GM12878 (cell line): ENCODE data around the gene RGR. TPM values are rescaled to one million over a fixed set of nuclear protein-coding genes. Genes with fewer than 3 reads are reported as not detected.

Source experiments
- ATAC-seq: fragments of 200-7000 bp; cut with Tn5 transposase; 3 replicates; pipeline ENCODE4 v1.9.1; 2020; ENCODE audit warnings: mild to moderate bottlenecking, moderate library complexity
- BruUV-seq: library from RNA; stranded (reverse); fragments of 400-500 nt; replicated peaks from 2 replicates; lab custom pipeline; 2021; lab: Mats Ljungman, UMichigan
- CTCF ChIA-PET: fragments of 300-600 bp; sonication (Branson Sonifier 250); formaldehyde crosslinking; extraction: SDS; loops from one replicate; lab custom pipeline; 2021; ENCODE audit warnings: inconsistent platforms; lab: Yijun Ruan, JAX
- POLR2A ChIA-PET: fragments of 350-600 bp; formaldehyde crosslinking; extraction: SDS; loops from one replicate; lab custom pipeline; 2021; ENCODE audit warnings: inconsistent platforms; lab: Charles Lee
- RAD21 ChIA-PET: fragments of 300-600 bp; sonication (Branson Sonifier 250); formaldehyde crosslinking; loops from one replicate; lab custom pipeline; 2023; ENCODE audit warnings: antibody characterized with exemption; ENCODE audit not compliant: unreplicated experiment; lab: Charles Lee
- SMC1A ChIA-PET: fragments of 300-600 bp; sonication (Branson Sonifier 250); formaldehyde crosslinking; loops from one replicate; lab custom pipeline; 2023; ENCODE audit not compliant: unreplicated experiment, uncharacterized antibody; lab: Charles Lee
- DNase-seq: peaks from one replicate; pipeline ENCODE4 v3.0.0-alpha.2; 2011; ENCODE audit warnings: low read depth, low spot score
- FAIRE-seq: peaks from 3 replicates; lab custom pipeline; 2011; peaks lifted over from hg19 to GRCh38; lab: Jason Lieb, UNC
- H2AFZ ChIP-seq: 2 replicates; pipeline ENCODE4 v1.6.0; 2011; ENCODE audit warnings: low read depth, low read length, control low read depth; ENCODE audit not compliant: control insufficient read depth
- H3K27ac ChIP-seq: 2 replicates; pipeline ENCODE4 v1.5.1; 2011; ENCODE audit warnings: control low read depth; ENCODE audit not compliant: control insufficient read depth, insufficient read depth
- H3K27me3 ChIP-seq, 2 experiments: replicated peaks in 1 of 2; 2 replicates each; pipeline versions ENCODE4 v1.6.0 to v1.6.1; 2011; ENCODE audit warnings: low read length in 1 of 2; ENCODE audit not compliant: control insufficient read depth in 2 of 2, insufficient read depth in 2 of 2
- H3K36me3 ChIP-seq, 2 experiments: 2 replicates each; pipeline ENCODE4 v1.5.1; 2011; ENCODE audit warnings: low read length in 1 of 2; ENCODE audit not compliant: control insufficient read depth in 2 of 2, insufficient read depth in 2 of 2
- H3K4me1 ChIP-seq: 2 replicates; pipeline ENCODE4 v1.6.1; 2011; ENCODE audit warnings: mild to moderate bottlenecking, low read length, moderate library complexity, mixed read lengths; ENCODE audit not compliant: control insufficient read depth, insufficient read depth
- H3K4me2 ChIP-seq: 2 replicates; pipeline ENCODE4 v1.6.0; 2011; ENCODE audit warnings: control low read depth; ENCODE audit not compliant: control insufficient read depth, insufficient read depth
- H3K4me3 ChIP-seq: fragments of 200-600 bp; sonication (generic); 2 replicates; pipeline ENCODE4 v1.5.1; 2016
- H3K79me2 ChIP-seq: 2 replicates; pipeline ENCODE4 v1.6.0; 2011; ENCODE audit warnings: low read length; ENCODE audit not compliant: control insufficient read depth, insufficient read depth
- H3K9ac ChIP-seq: 2 replicates; pipeline ENCODE4 v1.8.0; 2011; ENCODE audit warnings: low read length, control low read depth, mixed read lengths; ENCODE audit not compliant: control insufficient read depth, insufficient read depth
- H3K9me3 ChIP-seq: replicated peaks from 3 replicates; pipeline ENCODE4 v1.5.1; 2011; ENCODE audit warnings: mild to moderate bottlenecking, low read length; ENCODE audit not compliant: control insufficient read depth, insufficient read depth
- H4K20me1 ChIP-seq: 2 replicates; pipeline ENCODE4 v1.6.0; 2011; ENCODE audit not compliant: control insufficient read depth, insufficient read depth
- ATF7 ChIP-seq: fragments of 450-650 bp; IDR thresholded peaks from 2 replicates; pipeline ENCODE4 v1.6.1; 2016; ENCODE audit warnings: low read depth, mild to moderate bottlenecking
- CBX5 ChIP-seq: sonication (generic); IDR thresholded peaks from 2 replicates; pipeline ENCODE4 v1.6.1; 2016; ENCODE audit warnings: low read depth, moderate library complexity, mild to moderate bottlenecking, inconsistent platforms
- CTCF ChIP-seq, 3 experiments: IDR thresholded peaks in 2 of 3; conservative IDR thresholded peaks in 1 of 3; 2 replicates each; pipeline ENCODE4 v1.5.1; 2011; ENCODE audit warnings: low read depth in 3 of 3, low read length in 3 of 3, mild to moderate bottlenecking in 3 of 3, control low read depth in 2 of 3, moderate library complexity in 2 of 3, inconsistent platforms in 1 of 3, mixed read lengths in 1 of 3; ENCODE audit not compliant: control insufficient read depth in 2 of 3, insufficient read depth in 1 of 3; ENCODE audit errors: extremely low read depth in 1 of 3
- EED ChIP-seq: sonication (generic); IDR thresholded peaks from 2 replicates; pipeline ENCODE4 v1.6.1; 2016; ENCODE audit warnings: antibody characterized with exemption, low read depth
- HDGF ChIP-seq: fragments of 450-650 bp; IDR thresholded peaks from 2 replicates; pipeline ENCODE4 v1.6.1; 2016; ENCODE audit warnings: antibody characterized with exemption
- MEF2A ChIP-seq: IDR thresholded peaks from 2 replicates; pipeline ENCODE4 v1.6.1; 2011; ENCODE audit warnings: low read depth, mild to moderate bottlenecking, low read length, moderate library complexity; ENCODE audit not compliant: insufficient read depth
- MLLT1 ChIP-seq: fragments of 450-650 bp; IDR thresholded peaks from 2 replicates; pipeline ENCODE4 v1.6.1; 2016; ENCODE audit warnings: mild to moderate bottlenecking
- NBN ChIP-seq: fragments of 450-650 bp; IDR thresholded peaks from 2 replicates; pipeline ENCODE4 v1.6.1; 2016
- NFYB ChIP-seq: IDR thresholded peaks from 2 replicates; pipeline ENCODE4 v1.6.1; 2011; ENCODE audit warnings: low read depth, mild to moderate bottlenecking, low read length, improper control_type of control experiment, moderate library complexity; ENCODE audit not compliant: insufficient read depth
- NR2C1 ChIP-seq: fragments of 450-650 bp; IDR thresholded peaks from 2 replicates; pipeline ENCODE4 v1.6.1; 2017; ENCODE audit warnings: antibody characterized with exemption, mild to moderate bottlenecking, moderate library complexity
- PBX3 ChIP-seq: IDR thresholded peaks from 2 replicates; pipeline ENCODE4 v1.6.1; 2011; ENCODE audit warnings: mild to moderate bottlenecking, low read depth, low read length, moderate library complexity; ENCODE audit not compliant: insufficient replicate concordance
- SIN3A ChIP-seq: IDR thresholded peaks from 2 replicates; pipeline ENCODE4 v1.6.1; 2012; ENCODE audit warnings: low read depth, low read length, improper control_type of control experiment
- TAF1 ChIP-seq: IDR thresholded peaks from 2 replicates; pipeline ENCODE4 v1.6.1; 2011; ENCODE audit warnings: mild to moderate bottlenecking, low read depth, low read length, borderline replicate concordance
- TCF3 ChIP-seq: IDR thresholded peaks from 2 replicates; pipeline ENCODE4 v1.6.1; 2012; ENCODE audit warnings: low read depth, mild to moderate bottlenecking, low read length, borderline replicate concordance; ENCODE audit not compliant: insufficient read depth
- ZBTB11 ChIP-seq: fragments of 450-650 bp; formaldehyde crosslinking; IDR thresholded peaks from 2 replicates; pipeline ENCODE4 v1.5.0; 2022; ENCODE audit warnings: mild to moderate bottlenecking, missing genetic modification characterization
- WGBS: methylation state at CpG from one replicate; pipeline ENCODE4 v1.1.6; 2016; ENCODE audit warnings: low lambda C conversion rate; ENCODE audit not compliant: insufficient replicate concordance, insufficient coverage; ENCODE audit errors: missing lambda C conversion rate; 5-methylcytosine and 5-hydroxymethylcytosine counted together
- in situ Hi-C: fragments of 300-500 bp; cut with MboI; formaldehyde crosslinking; loops from 9 replicates; pipeline ENCODE4 v1.14.3; 2018; ENCODE audit warnings: mixed read lengths
- intact Hi-C: fragments of 100-400 bp; cut with micrococcal nuclease; formaldehyde crosslinking; loops from one replicate; pipeline ENCODE4 v1.14.2; 2022; ENCODE audit not compliant: unreplicated experiment
- polyA plus RNA-seq, 11 experiments: library from polyadenylated mRNA; depleted of rRNA in 4 of 11; unstranded in 6 of 11; stranded (reverse) in 5 of 11; fragments of >200 nt; fragmentation: Nextera tagmentation in 4 of 11; fragmentation: Illumina TruSeq in 1 of 11; extraction: Ambion mirVana in 4 of 11; extraction: Trizol in 1 of 11; gene quantifications; 1 replicate in 1 of 11; 2 replicates in 10 of 11; pipeline versions ENCODE4 v1.2.1 to v1.2.3, GENCODE V29; 2011 to 2016; ENCODE audit warnings: inconsistent platforms in 2 of 11, missing spikeins in 2 of 11, low read depth in 1 of 11
- total RNA-seq, 4 experiments: library from RNA; depleted of rRNA in 3 of 4; stranded (reverse); fragments of >200 nt in 3 of 4; fragmentation: Illumina TruSeq in 1 of 4; extraction: Trizol in 1 of 4; gene quantifications; 2 replicates each; pipeline versions ENCODE4 v1.2.1 to v1.2.3, GENCODE V29; 2013 to 2021

RGR gene
- total and polyA plus RNA-seq, 10 of the 15 experiments (the other 5 are each of a cell fraction or from before 2014, with no cell fraction given) = not detected

- no peak for FAIRE-seq
- SMC1A ChIA-PET = interaction anchor here (0.7 to 1.2 kb wide), 2 partner anchors 14 to 276 kb away, joined by 3 read pairs; no protein-coding TSS in a partner anchor
Measured at GRCh38 chr10:84236807-84237198, 8.1 kb upstream of the RGR start.

More at GRCh38 chr10:84236807-84237198, 8.1 kb upstream of the RGR start:
- ChIA-PET CTCF (no interaction called here), RAD21 (no interaction called here), POLR2A (no interaction called here)
- Histone ChIP-seq H3K9ac (no peak overlapping the region), H3K9me3 (no peaks in the 10 kb centered on the region), H3K36me3 (no peaks in the 10 kb centered on the region), H3K4me2 (no peak overlapping the region), H3K4me1 (no peaks in the 10 kb centered on the region), H3K27me3 (peaks cover 0 to 4% of the 10 kb centered on the region in 2 experiments; a peak in 2 of 4 replicates), H4K20me1 (no peaks in the 10 kb centered on the region), H3K27ac (no peak overlapping the region), H3K4me3 (no peak overlapping the region), H2AFZ (no peak overlapping the region), H3K79me2 (no peaks in the 10 kb centered on the region)
- TF ChIP-seq PBX3 (no peak), CBX5 (no peak), EED (no peak), SIN3A (no peak), TAF1 (no peak), ZBTB11 (CRISPR knock-in tag) (no peak), NBN (no peak), NR2C1 (no peak), CTCF (IDR thresholded peaks at IDR 0.05 in 2 of 3, conservative IDR thresholded peaks at IDR 0.05 in 1 of 3; ENCODE audit: control insufficient read depth in 2 of 3, extremely low read depth in 1 of 3, insufficient read depth in 1 of 3, low read depth in 3 of 3, low read length in 3 of 3) (no peak), NFYB (no peak), MLLT1 (no peak), MEF2A (no peak), TCF3 (no peak), HDGF (no peak), ATF7 (no peak)
- 57% methylated on average over 6 of the region's 6 CpGs for WGBS
- BruUV-seq = no TSS peak
- in situ Hi-C loops (no loop called here), intact Hi-C loops (no loop called here)
- DNase-seq (no peak), ATAC-seq (no peak)
